H9 (cell line): ENCODE results near the gene STARD9. TPM values are rescaled to one million over a fixed set of nuclear protein-coding genes. Genes with fewer than 3 reads are reported as not detected.
A peak's percentile ranks its signal among the peaks of the same experiment; 100 is the strongest.

Experiments
- DNase-seq: peaks from one replicate; pipeline ENCODE4 v3.0.0-alpha.2; 2017
- H2AFZ ChIP-seq: one replicate; pipeline ENCODE4 v1.6.1; 2013; ENCODE audit warnings: mild to moderate bottlenecking, low read length, control low read depth, moderate library complexity
- H2AK5ac ChIP-seq: 2 replicates; pipeline ENCODE4 v1.6.1; 2013; ENCODE audit warnings: low read length, control low read depth, mixed read lengths; ENCODE audit not compliant: insufficient read length
- H2BK120ac ChIP-seq: one replicate; pipeline ENCODE4 v1.6.1; 2013; ENCODE audit warnings: low read depth, mild to moderate bottlenecking, low read length, control low read depth, inconsistent platforms; ENCODE audit not compliant: poor library complexity, severe bottlenecking
- H2BK12ac ChIP-seq: 2 replicates; pipeline ENCODE4 v1.6.1; 2013; ENCODE audit warnings: low read length, control low read depth, mixed read lengths, low read depth; ENCODE audit not compliant: insufficient read length
- H2BK15ac ChIP-seq: 2 replicates; pipeline ENCODE4 v1.6.1; 2013; ENCODE audit warnings: low read depth, low read length, control low read depth
- H2BK20ac ChIP-seq: one replicate; pipeline ENCODE4 v1.6.1; 2013; ENCODE audit warnings: low read depth, mild to moderate bottlenecking, low read length, control low read depth, inconsistent platforms; ENCODE audit not compliant: poor library complexity, severe bottlenecking
- H2BK5ac ChIP-seq: 2 replicates; pipeline ENCODE4 v1.6.1; 2013; ENCODE audit warnings: low read length, control low read depth, mixed read lengths; ENCODE audit not compliant: insufficient read length
- H3K14ac ChIP-seq: 2 replicates; pipeline ENCODE4 v1.6.1; 2013; ENCODE audit warnings: low read length, control low read depth; ENCODE audit not compliant: insufficient read depth
- H3K18ac ChIP-seq: 2 replicates; pipeline ENCODE4 v1.6.1; 2013; ENCODE audit warnings: low read depth, mild to moderate bottlenecking, mixed read lengths, low read length, control low read depth; ENCODE audit not compliant: insufficient read length
- H3K23ac ChIP-seq: 2 replicates; pipeline ENCODE4 v1.6.1; 2013; ENCODE audit warnings: low read length, control low read depth, mixed read lengths, low read depth; ENCODE audit not compliant: insufficient read length
- H3K23me2 ChIP-seq: 2 replicates; pipeline ENCODE4 v1.6.1; 2013; ENCODE audit warnings: low read depth, mild to moderate bottlenecking, mixed read lengths, low read length, control low read depth; ENCODE audit not compliant: insufficient read length, poor library complexity, severe bottlenecking
- H3K27ac ChIP-seq: 2 replicates; pipeline ENCODE4 v1.5.1; 2013; ENCODE audit warnings: low read length, control low read depth, mixed read lengths, low read depth; ENCODE audit not compliant: insufficient read length
- H3K27me3 ChIP-seq: 2 replicates; pipeline ENCODE4 v1.6.1; 2013; ENCODE audit warnings: low read length, control low read depth, inconsistent platforms; ENCODE audit not compliant: insufficient read depth
- H3K4ac ChIP-seq: 2 replicates; pipeline ENCODE4 v1.6.1; 2013; ENCODE audit warnings: low read depth, mild to moderate bottlenecking, control low read depth, inconsistent platforms, low read length, moderate library complexity
- H3K4me1 ChIP-seq: 2 replicates; pipeline ENCODE4 v1.6.1; 2013; ENCODE audit warnings: low read length, control low read depth, inconsistent platforms; ENCODE audit not compliant: insufficient read depth
- H3K4me2 ChIP-seq: 2 replicates; pipeline ENCODE4 v1.6.1; 2013; ENCODE audit warnings: low read length, control low read depth, mixed read lengths; ENCODE audit not compliant: insufficient read length, insufficient read depth
- H3K56ac ChIP-seq: 2 replicates; pipeline ENCODE4 v1.6.1; 2013; ENCODE audit warnings: low read depth, mild to moderate bottlenecking, mixed read lengths, low read length, control low read depth; ENCODE audit not compliant: insufficient read length
- H3K79me1 ChIP-seq: 2 replicates; pipeline ENCODE4 v1.6.1; 2013; ENCODE audit warnings: low read depth, mild to moderate bottlenecking, moderate library complexity, low read length, control low read depth, inconsistent platforms; ENCODE audit not compliant: insufficient read depth, poor library complexity, severe bottlenecking
- H3K79me2 ChIP-seq: 2 replicates; pipeline ENCODE4 v1.6.1; 2013; ENCODE audit warnings: low read length, control low read depth, inconsistent platforms; ENCODE audit not compliant: insufficient read depth
- H3K9ac ChIP-seq: 2 replicates; pipeline ENCODE4 v1.6.1; 2013; ENCODE audit warnings: low read length, control low read depth, mixed read lengths; ENCODE audit not compliant: insufficient read length; ENCODE audit errors: extremely low read depth
- H3K9me3 ChIP-seq: one replicate; pipeline ENCODE4 v1.6.1; 2013; ENCODE audit warnings: low read depth, low read length, inconsistent platforms; ENCODE audit not compliant: control insufficient read depth
- H3T11ph ChIP-seq: one replicate; pipeline ENCODE4 v1.6.1; 2013; ENCODE audit warnings: mild to moderate bottlenecking, low read length, control low read depth, inconsistent platforms
- H4K20me1 ChIP-seq: one replicate; pipeline ENCODE4 v1.6.1; 2013; ENCODE audit not compliant: control insufficient read depth, insufficient read length, insufficient read depth
- H4K5ac ChIP-seq: 2 replicates; pipeline ENCODE4 v1.6.1; 2013; ENCODE audit warnings: low read depth, mild to moderate bottlenecking, mixed read lengths, low read length, control low read depth; ENCODE audit not compliant: insufficient read length
- H4K8ac ChIP-seq: replicated peaks from 2 replicates; pipeline ENCODE4 v1.6.1; 2013; ENCODE audit warnings: low read length, control low read depth, mixed read lengths, low read depth; ENCODE audit not compliant: insufficient read length
- H4K91ac ChIP-seq: 2 replicates; pipeline ENCODE4 v1.6.1; 2013; ENCODE audit warnings: low read depth, mild to moderate bottlenecking, moderate library complexity, mixed read lengths, low read length, control low read depth; ENCODE audit not compliant: insufficient read length
- H3K27ac Mint-ChIP-seq, 3 experiments: 2 replicates in 2 of 3; 3 replicates in 1 of 3; pipeline ENCODE4 v1.8.0; 2020 to 2021; ENCODE audit warnings: mixed read lengths in 3 of 3, mild to moderate bottlenecking in 1 of 3, moderate library complexity in 1 of 3
- H3K27me3 Mint-ChIP-seq: 2 replicates; pipeline ENCODE4 v1.8.0; 2021; ENCODE audit warnings: low read depth, mild to moderate bottlenecking, moderate library complexity, mixed read lengths
- H3K36me3 Mint-ChIP-seq, 3 experiments: 2 replicates in 2 of 3; 3 replicates in 1 of 3; pipeline ENCODE4 v1.8.0; 2020 to 2021; ENCODE audit warnings: low read depth in 3 of 3, mixed read lengths in 3 of 3; ENCODE audit not compliant: insufficient read depth in 1 of 3
- H3K4me1 Mint-ChIP-seq, 2 experiments: 2 replicates each; pipeline ENCODE4 v1.8.0; 2020; ENCODE audit warnings: mixed read lengths in 2 of 2
- H3K4me3 Mint-ChIP-seq, 2 experiments: 2 replicates in 1 of 2; 3 replicates in 1 of 2; pipeline ENCODE4 v1.8.0; 2020 to 2021; ENCODE audit warnings: mild to moderate bottlenecking in 2 of 2, mixed read lengths in 2 of 2, moderate library complexity in 1 of 2
- H3K9me3 Mint-ChIP-seq, 2 experiments: 2 replicates in 1 of 2; 3 replicates in 1 of 2; pipeline ENCODE4 v1.8.0; 2020; ENCODE audit warnings: mild to moderate bottlenecking in 2 of 2, mixed read lengths in 2 of 2, moderate library complexity in 1 of 2
- CTCF ChIP-seq: fragments of 200-600 bp; sonication (generic); conservative IDR thresholded peaks from 3 replicates; pipeline ENCODE4 v1.8.0; 2021; ENCODE audit warnings: antibody characterized with exemption, mild to moderate bottlenecking
- whole genome bisulfite sequencing: extraction: QIAGEN DNeasy Blood & Tissue Kit; methylation state at CpG from one replicate; pipeline ENCODE4 v1.1.7; 2013; ENCODE audit warnings: missing lambda C conversion rate, low lambda C conversion rate, mixed read lengths; ENCODE audit not compliant: insufficient read length; ENCODE audit errors: extremely low coverage; 5-methylcytosine and 5-hydroxymethylcytosine counted together
- total RNA-seq: library from RNA; stranded (reverse); gene quantifications from 2 replicates; pipeline ENCODE4 v1.2.1, GENCODE V29; 2021

Gene STARD9
- total RNA-seq, 1 experiment from 2014 or later: 6.9 TPM

- peak overlapping the region in 1 of 3 experiments; percentile 53; a peak in 1 of 7 replicates for H3K27ac Mint-ChIP-seq
- H2BK5ac ChIP-seq: no peak overlapping the region
These were observed 183.7 kb downstream of the STARD9 start for GRCh38 chr15:42759093-42759492.

More at GRCh38 chr15:42759093-42759492, 183.7 kb downstream of the STARD9 start:
- Histone ChIP-seq H2BK12ac (no peak overlapping the region), H3K14ac (no peak overlapping the region), H3K4me1 (no peaks in the 10 kb centered on the region), H4K20me1 (no peaks in the 10 kb centered on the region), H3K23ac (no peak overlapping the region), H3K23me2 (no peaks in the 10 kb centered on the region), H2BK20ac (no peak overlapping the region), H3K56ac (no peak overlapping the region), H3K27me3 (no peaks in the 10 kb centered on the region), H3K9me3 (no peaks in the 10 kb centered on the region), H3K18ac (no peak overlapping the region), H4K8ac (no peak overlapping the region), H3K79me2 (no peaks in the 10 kb centered on the region), H3K79me1 (no peaks in the 10 kb centered on the region), H2AK5ac (no peak overlapping the region), H3K4me2 (no peak overlapping the region), H2BK15ac (no peak overlapping the region), H3K27ac (no peak overlapping the region), H4K5ac (no peak overlapping the region), H4K91ac (no peak overlapping the region), H2AFZ (no peak overlapping the region), H3K9ac (no peak overlapping the region), H2BK120ac (no peak overlapping the region), H3K4ac (no peak overlapping the region), H3T11ph (no peak overlapping the region)
- Mint-ChIP-seq H3K4me3 (no peak overlapping the region), H3K4me1 (peaks cover 7 to 9% of the 10 kb centered on the region in 2 experiments), H3K9me3 (peaks cover 22 to 27% of the 10 kb centered on the region in 2 experiments), H3K27me3 (no peaks in the 10 kb centered on the region; the same call in 1 of the 2 replicates), H3K36me3 (peaks cover 20 to 24% (median 22%) of the 10 kb centered on the region in 3 experiments)
- no peak for DNase-seq
- WGBS: no CpG with 5 or more reads among the region's 2 CpGs
- TF ChIP-seq CTCF: no peak
